Measurements from ENCODE around the gene B4GALT6. TPM values are rescaled to one million over a fixed set of nuclear protein-coding genes. Genes with fewer than 3 reads are reported as not detected.

Gene B4GALT6
- total and polyA plus RNA-seq, 2 of the 8 experiments (the other 6 are each of a cell fraction or from before 2014, with no cell fraction given): 6.3 to 41.5 TPM

GRCh38 chr18:31630549-31630948 lies 53.8 kb downstream of the B4GALT6 start (continued):
- no peak for TF ChIP-seq TAF7 (optimal IDR thresholded peaks at IDR 0.05; ENCODE audit: borderline replicate concordance, low read depth, low read length)
- no peak for TF ChIP-seq ASH2L (IDR thresholded peaks at IDR 0.05; ENCODE audit: low read length)
- TF ChIP-seq CEBPB (IDR thresholded peaks at IDR 0.05; ENCODE audit: low read depth, low read length): no peak
- no peak for TF ChIP-seq CTBP2 (IDR thresholded peaks at IDR 0.05; ENCODE audit: borderline replicate concordance, insufficient read depth, insufficient read length, low read length)
- TF ChIP-seq SIRT6 (IDR thresholded peaks at IDR 0.05; ENCODE audit: low read length): no peak
- TF ChIP-seq SUZ12 (IDR thresholded peaks at IDR 0.05; ENCODE audit: low read length): no peak

Measured in H1 (cell line).